Embryonic facial prominence (tissue), 1 donor: ENCODE results near the gene TP73.

Source experiments
- DNase-seq: peaks from one replicate; pipeline ENCODE4 v3.0.0-alpha.2; 2016; ENCODE audit errors: extremely low spot score

The TP73 gene

GRCh38 chr1:3762873-3763228, 110.5 kb downstream of the TP73 start:
- DNase-seq, result no peak

DNA sequence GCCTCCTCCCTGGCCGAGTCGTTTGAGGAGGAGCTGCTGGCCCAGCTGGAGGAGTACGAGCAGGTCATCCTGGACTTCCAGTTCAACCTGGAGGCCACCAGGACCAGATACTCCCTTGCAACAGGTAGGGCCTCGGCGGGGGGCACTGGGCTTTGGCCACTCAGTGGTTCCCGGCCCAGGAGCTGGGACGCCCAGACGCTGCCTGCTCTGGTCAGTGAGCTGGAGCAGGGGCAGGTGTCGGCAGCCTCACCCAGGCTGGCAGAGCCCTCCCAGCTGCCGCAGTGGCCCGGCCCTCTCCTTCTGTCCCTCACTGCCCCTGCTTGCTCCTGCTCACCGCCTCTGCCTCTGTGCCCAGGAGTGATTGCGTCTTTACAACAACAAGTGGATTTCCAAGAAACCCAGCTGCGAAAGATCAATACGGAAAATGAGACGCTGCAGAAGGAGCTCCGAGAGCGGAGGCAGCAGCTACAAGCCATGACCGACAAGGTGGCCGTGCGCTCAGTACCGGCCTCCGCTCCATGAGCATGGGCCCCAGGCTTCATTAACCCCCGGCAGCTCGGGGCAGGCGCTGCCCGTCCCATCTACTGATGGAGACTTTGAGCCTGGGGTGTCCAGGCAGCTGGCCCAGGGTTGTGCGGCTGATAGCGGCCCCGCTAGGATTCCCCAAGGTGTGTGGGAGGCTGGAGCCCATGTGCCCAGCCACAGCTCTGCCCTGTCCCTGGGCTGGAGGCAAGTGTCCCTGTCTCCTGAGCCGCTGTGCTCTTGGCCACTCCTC, 111.2 kb downstream of the TP73 start:
- DNase-seq, result no peak

DNA sequence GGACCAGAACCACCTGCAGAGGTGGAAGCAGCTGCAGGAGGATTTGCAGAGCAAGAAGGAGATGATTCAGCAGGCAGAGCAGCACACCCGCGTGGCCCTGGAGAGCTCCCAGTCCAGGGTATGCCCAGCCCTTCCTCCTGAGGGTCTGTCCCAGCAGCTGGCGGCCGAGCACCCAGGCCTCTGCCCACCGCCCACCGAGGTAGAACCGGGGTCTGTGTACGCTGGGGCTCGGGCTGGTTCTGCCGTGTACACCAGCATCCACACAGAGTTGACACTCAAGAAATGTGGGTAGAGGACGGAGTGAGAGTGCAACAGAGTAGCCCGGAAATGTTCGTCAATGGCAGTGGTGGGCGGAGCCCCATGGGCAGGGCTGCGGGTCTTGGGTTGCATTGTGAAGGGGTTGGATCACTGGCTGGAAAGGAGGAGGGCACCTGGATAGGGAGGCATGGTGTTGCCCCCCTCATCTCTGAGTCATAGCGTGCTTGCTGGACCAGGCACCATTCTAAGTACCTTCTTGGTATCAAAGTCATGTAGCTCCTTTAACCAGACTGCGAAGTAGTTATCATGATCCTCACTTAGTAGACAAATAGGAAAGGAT, 115.1 kb downstream of the TP73 start:
- DNase-seq, result no peak

DNA sequence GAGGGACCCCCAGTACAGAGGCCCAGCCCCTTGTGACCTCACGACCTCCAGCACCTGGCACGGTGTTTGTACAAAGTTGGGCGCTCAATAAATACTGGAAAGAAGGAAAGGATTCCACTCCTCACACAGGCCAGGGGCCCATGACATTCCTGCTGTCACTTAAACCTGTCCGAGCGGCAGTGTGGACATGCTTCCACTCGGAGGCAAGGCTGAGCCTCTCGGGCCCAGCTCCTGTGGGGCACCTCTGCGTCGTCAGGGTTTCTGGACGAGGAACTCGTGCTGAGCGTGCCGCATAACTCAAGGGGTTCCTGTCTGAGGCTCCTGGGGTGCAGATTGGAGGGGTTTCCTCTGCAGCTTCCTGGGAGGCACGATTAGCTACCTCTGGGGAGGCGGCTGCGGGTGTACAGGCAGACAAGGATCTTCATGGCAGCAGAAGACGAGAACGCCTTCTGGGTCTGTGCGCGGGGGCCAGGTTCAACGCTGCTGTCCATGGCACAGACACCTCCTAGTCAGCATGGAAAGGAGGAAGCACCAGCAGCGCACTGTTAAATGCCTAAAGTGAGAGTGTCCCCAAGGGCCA, 116.6 kb downstream of the TP73 start:
- DNase-seq, result no peak

GRCh38 chr1:3770047-3770765, 117.9 kb downstream of the TP73 start:
- DNase-seq, result no peak

DNA sequence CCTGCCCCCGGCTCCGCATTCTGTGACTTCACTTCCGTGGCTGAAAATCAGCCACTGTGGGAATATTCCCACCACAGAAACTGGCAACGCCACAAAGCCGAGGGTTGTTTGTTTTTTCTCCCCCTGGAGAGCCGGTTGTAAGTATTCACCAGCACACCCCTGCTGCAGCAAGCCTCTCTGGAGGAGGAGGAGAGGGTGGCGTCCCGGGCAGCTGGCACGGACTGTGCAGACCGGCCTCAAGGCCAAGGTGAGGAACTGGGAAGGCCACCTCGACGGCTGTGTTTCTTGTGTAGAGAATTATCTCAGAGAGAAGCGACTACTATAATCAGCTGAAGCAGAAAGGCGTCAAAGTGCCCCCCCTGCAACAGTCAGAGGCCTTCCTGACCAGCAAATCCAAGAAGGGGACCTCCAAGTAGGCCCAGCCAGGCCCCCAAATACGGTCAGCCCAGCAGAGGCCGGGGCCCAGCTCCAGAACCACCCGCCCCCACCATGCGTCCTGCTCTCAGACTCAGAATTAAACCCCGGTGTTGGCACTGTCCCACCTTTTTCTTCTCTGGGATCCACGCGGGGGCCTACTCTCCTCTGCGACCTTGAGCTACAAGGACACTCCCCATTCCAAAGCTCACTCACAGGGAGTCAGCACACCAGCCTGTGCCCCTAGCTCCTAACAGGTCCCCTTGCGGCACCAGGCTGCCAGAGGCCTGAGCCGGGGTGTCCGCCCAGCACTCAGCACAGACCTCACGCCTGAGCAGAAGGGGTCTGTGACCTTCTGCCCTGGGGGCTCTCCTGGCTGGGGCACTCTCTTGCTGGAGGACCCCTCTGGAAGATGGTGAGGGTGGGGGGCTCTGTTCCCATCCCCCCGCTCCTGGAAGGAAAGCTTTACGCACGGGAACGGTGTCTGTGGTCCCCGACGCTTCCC, 119.1 kb downstream of the TP73 start:
- DNase-seq, result no peak

- peak; percentile 72 for DNase-seq
These were observed 119.9 kb downstream of the TP73 start for GRCh38 chr1:3772027-3772714.

GRCh38 chr1:3772715-3773571, 120.6 kb downstream of the TP73 start, which contains the start of gene SMIM1:
TSS of gene SMIM1 (plus strand) at chr1:3772749. CDS start at chr1:3775374, 2,625 bp downstream.
- no peak for DNase-seq

- no peak for DNase-seq
These were observed 121.4 kb downstream of the TP73 start for GRCh38 chr1:3773572-3774275.

DNA sequence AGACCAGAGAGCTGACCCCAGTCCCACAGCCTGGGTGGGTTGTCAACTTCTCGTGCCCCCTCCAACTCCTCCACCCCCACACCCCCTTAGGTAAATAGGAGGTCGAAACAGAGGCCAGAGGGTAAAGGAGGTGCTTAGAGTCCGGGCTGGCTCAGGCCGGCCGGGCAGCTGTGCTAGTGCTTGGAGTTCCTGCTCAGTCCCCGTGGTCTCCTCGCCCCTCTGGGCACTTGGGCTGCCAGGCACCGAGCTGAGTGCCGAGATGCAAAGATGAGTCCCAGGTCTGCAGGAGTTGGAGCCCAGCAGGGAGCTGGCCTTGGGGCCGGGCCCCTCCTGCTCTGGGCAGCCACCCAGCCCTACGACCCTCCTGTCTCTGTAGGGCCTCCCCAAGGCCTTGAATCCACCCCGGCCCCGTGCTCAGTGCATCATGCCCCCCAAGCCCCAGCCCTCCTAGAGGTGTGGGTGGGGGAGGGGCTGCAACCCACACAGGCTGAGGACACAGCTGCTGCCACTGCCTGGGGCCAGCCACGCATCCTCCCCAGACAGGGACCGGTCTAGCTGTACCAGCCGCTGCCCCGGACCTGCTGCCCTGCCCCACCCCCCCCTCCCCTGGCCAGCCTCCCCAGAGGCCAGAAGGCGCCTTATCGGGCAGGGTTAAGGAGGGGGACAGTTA, 122.1 kb downstream of the TP73 start:
- no peak for DNase-seq

DNA sequence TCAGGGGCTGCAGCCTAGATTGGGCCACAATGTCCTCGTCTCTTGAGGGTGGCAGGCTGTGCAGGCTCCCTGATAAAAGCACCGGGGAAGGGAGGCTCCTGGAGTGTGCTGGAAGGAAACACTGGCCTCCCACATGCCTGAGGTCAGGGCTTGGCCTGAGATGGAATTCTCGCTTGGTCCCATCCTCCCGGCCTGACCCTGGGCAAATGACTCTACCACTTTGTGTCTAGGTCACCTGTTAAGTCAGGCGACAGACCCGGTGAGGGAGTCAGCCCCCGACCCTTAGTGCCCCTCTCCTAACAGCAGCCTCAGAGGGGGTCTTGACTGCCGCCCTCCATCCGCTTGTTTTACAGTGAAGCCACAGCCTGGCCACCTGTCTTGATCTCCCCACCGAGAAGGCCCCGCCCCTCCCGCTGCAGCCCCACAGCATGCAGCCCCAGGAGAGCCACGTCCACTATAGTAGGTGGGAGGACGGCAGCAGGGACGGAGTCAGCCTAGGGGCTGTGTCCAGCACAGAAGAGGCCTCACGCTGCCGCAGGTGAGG, 122.7 kb downstream of the TP73 start:
- no peak for DNase-seq

- DNase-seq, result no peak
These were observed 123.3 kb downstream of the TP73 start for GRCh38 chr1:3775490-3776230.

DNA sequence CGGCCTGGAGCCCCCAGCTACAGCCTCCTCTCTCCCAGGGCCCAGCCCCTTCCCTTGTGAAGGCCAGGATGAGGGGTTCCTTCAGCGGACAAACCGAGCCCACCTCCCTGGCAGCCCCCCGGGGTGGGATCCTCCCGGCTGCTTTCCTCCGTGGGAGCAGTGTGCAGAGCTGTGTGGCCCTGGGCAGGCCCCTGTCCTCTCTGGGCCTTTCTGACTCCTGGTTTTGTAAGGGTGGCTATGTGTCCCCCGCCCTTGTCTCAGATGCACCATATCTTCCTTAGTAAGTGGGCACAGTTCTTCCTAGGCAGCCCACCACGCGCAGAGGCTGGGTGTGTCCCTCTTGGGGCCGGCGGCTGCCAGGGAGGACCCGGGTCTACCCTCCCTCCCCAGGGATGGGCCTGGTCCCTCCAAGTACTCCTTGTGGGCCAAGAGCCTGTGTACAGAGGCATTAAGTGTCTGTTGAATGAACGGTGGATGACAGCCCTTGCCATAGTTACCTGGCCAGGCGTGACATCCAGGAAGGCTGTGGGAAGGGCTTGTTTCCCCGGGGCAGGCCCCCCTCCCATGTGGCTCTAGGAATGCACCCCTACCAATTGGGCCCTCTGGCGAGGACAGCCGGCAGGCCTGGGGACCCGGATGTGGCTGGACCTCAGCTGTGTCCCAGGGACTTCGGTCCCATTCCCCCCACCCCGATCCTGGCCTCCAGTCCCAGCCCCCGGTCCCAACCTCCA, 124.1 kb downstream of the TP73 start:
- DNase-seq, result no peak

GRCh38 chr1:3777078-3777547, 124.8 kb downstream of the TP73 start:
- DNase-seq, result no peak

GRCh38 chr1:3777647-3778589, 125.6 kb downstream of the TP73 start:
- no peak for DNase-seq
